MM.1S (cell line): ENCODE results near the gene SYNE2.

Source experiments
- DNase-seq: peaks from one replicate; pipeline ENCODE4 v3.0.0-alpha.2; 2015
- H2AFZ ChIP-seq: fragments of 300-600 bp; sonication (generic); 2 replicates; pipeline ENCODE4 v1.6.0; 2016; ENCODE audit warnings: antibody characterized with exemption, low read length
- H3F3A ChIP-seq: fragments of 300-600 bp; sonication (generic); 2 replicates; pipeline ENCODE4 v1.6.1; 2016; ENCODE audit warnings: mild to moderate bottlenecking, antibody characterized with exemption, low read length, moderate library complexity, mixed read lengths; ENCODE audit not compliant: insufficient read depth
- H3K27ac ChIP-seq: fragments of 300-600 bp; sonication (generic); 2 replicates; pipeline ENCODE4 v1.5.1; 2016; ENCODE audit warnings: mild to moderate bottlenecking, low read length
- H3K27me3 ChIP-seq: fragments of 300-600 bp; sonication (generic); replicated peaks from 2 replicates; pipeline ENCODE4 v1.6.0; 2016; ENCODE audit warnings: low read length; ENCODE audit not compliant: insufficient read depth
- H3K36me3 ChIP-seq: fragments of 300-600 bp; sonication (generic); replicated peaks from 2 replicates; pipeline ENCODE4 v1.6.1; 2016; ENCODE audit warnings: mild to moderate bottlenecking, low read length, mixed read lengths; ENCODE audit not compliant: insufficient read depth
- H3K4me1 ChIP-seq: fragments of 300-600 bp; sonication (generic); 2 replicates; pipeline ENCODE4 v1.6.1; 2016; ENCODE audit warnings: low read length, mixed read lengths
- H3K4me2 ChIP-seq: fragments of 300-600 bp; sonication (generic); 2 replicates; pipeline ENCODE4 v1.6.0; 2016; ENCODE audit warnings: low read depth, low read length
- H3K4me3 ChIP-seq: fragments of 300-600 bp; sonication (generic); 2 replicates; pipeline ENCODE4 v1.5.1; 2016; ENCODE audit warnings: low read length, mixed read lengths
- H3K79me2 ChIP-seq: fragments of 300-600 bp; sonication (generic); 2 replicates; pipeline ENCODE4 v1.6.1; 2016; ENCODE audit warnings: mixed run types, low read length, mixed read lengths
- H3K9ac ChIP-seq: fragments of 300-600 bp; sonication (generic); 2 replicates; pipeline ENCODE4 v1.6.1; 2016; ENCODE audit warnings: low read length, mixed read lengths
- H3K9me2 ChIP-seq: fragments of 300-600 bp; sonication (generic); replicated peaks from 2 replicates; pipeline ENCODE4 v1.6.1; 2016; ENCODE audit warnings: mild to moderate bottlenecking, low read length, mixed read lengths; ENCODE audit not compliant: insufficient read depth
- H3K9me3 ChIP-seq: fragments of 300-600 bp; sonication (generic); replicated peaks from 2 replicates; pipeline ENCODE4 v1.6.1; 2016; ENCODE audit warnings: mild to moderate bottlenecking, low read length, mixed read lengths; ENCODE audit not compliant: insufficient read depth
- H4K20me1 ChIP-seq: fragments of 300-600 bp; sonication (generic); 2 replicates; pipeline ENCODE4 v1.6.1; 2016; ENCODE audit warnings: mild to moderate bottlenecking, low read length, moderate library complexity, mixed read lengths; ENCODE audit not compliant: insufficient read depth
- EZH2 ChIP-seq: fragments of 300-600 bp; sonication (generic); optimal IDR thresholded peaks from 2 replicates; pipeline ENCODE3; 2017; ENCODE audit warnings: low read depth, mild to moderate bottlenecking, antibody characterized with exemption, low read length, mixed read lengths
- EZH2phosphoT487 ChIP-seq: fragments of 300-600 bp; sonication (generic); IDR thresholded peaks from 2 replicates; pipeline ENCODE4 v1.6.1; 2018; ENCODE audit warnings: antibody characterized with exemption, low read length
- TF ChIP-seq, protein P1 (sequence below): fragments of 300-600 bp; sonication (generic); IDR thresholded peaks from 2 replicates; pipeline ENCODE4 v1.5.1; 2016; ENCODE audit warnings: antibody characterized with exemption, low read length, mixed read lengths

The SYNE2 gene

DNA sequence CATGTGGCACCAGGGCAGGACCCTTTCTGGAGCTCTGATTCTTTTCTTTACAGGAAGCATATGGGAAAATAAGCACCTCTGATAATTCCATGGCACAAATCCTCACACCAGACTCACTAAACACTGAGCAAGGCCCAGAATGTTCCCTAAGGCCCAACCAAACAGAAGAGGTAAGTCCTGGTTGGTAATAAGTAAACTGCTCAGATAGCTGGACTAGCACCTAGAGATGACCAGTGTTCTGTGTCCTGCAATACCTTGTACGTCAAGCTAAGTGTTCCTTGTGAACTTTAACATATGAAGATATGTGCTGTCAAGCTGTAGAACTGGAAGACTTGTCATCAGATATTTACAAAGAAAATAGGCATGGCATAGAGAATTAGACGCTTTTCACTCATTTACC is 254.6 kb downstream of the SYNE2 start:
- no peaks in the 10 kb centered on the region for H3K4me1 ChIP-seq

DNA sequence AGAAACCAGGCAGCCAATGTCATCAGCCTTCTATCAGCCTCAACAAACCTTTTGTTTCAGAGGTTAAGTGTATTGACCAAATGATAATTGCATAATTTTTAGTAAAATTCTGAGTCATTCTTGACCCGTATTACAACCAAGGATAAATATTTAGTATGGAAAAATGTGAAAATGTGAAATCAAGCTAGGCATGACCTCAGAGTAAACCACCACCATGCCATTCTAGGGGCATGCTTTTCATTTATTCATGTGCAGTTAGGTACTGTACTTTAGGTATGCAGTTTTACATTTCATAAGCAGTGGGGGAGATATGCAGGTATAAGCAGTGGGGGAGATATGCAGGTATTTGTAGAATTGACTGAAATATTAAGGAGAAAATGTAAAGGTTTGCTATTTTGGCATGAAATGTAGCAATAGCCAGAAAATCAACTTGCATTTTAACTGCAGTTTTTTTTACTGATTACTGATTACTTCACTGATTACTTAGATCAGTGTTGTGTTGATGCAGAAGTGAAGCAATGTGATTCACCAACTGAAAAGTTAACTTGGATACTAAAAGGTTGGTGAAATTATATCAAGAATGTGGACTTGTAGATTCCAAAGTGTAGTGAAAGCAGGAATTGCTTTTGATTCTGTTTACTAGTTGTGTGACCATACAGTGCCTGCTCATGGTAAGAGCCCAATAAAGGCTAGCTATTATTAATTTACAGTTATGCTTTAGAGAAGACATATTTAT is 257.2 kb downstream of the SYNE2 start:
- no peak overlapping the region for H3K4me3 ChIP-seq
- H3K27ac ChIP-seq, result no peak overlapping the region
- H3K9ac ChIP-seq, result no peak overlapping the region
- no peaks in the 10 kb centered on the region for H4K20me1 ChIP-seq
- H3K9me3 ChIP-seq, result no peaks in the 10 kb centered on the region
- peaks cover 11% of the 10 kb centered on the region; the same call in 1 of the 2 replicates for H3K4me1 ChIP-seq
- H3F3A ChIP-seq, result peaks cover 5% of the 10 kb centered on the region
- no peak for TF ChIP-seq EZH2phosphoT487
- TF ChIP-seq, protein P1, sequence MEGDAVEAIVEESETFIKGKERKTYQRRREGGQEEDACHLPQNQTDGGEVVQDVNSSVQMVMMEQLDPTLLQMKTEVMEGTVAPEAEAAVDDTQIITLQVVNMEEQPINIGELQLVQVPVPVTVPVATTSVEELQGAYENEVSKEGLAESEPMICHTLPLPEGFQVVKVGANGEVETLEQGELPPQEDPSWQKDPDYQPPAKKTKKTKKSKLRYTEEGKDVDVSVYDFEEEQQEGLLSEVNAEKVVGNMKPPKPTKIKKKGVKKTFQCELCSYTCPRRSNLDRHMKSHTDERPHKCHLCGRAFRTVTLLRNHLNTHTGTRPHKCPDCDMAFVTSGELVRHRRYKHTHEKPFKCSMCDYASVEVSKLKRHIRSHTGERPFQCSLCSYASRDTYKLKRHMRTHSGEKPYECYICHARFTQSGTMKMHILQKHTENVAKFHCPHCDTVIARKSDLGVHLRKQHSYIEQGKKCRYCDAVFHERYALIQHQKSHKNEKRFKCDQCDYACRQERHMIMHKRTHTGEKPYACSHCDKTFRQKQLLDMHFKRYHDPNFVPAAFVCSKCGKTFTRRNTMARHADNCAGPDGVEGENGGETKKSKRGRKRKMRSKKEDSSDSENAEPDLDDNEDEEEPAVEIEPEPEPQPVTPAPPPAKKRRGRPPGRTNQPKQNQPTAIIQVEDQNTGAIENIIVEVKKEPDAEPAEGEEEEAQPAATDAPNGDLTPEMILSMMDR, result no peak
- no peak for TF ChIP-seq EZH2
- no peaks in the 10 kb centered on the region for H3K79me2 ChIP-seq
- no peak overlapping the region for H3K4me2 ChIP-seq
- DNase-seq, result no peak
- no peaks in the 10 kb centered on the region for H3K36me3 ChIP-seq
- H3K27me3 ChIP-seq, result no peaks in the 10 kb centered on the region
- no peaks in the 10 kb centered on the region for H3K9me2 ChIP-seq
- no peak overlapping the region for H2AFZ ChIP-seq

More for the DNA sequence above, 254.6 kb downstream of the SYNE2 start:
- Histone ChIP-seq H3K4me3 (no peak overlapping the region), H3K27me3 (no peaks in the 10 kb centered on the region), H3K36me3 (no peaks in the 10 kb centered on the region), H3K9me3 (no peaks in the 10 kb centered on the region), H3K9me2 (no peaks in the 10 kb centered on the region), H3K27ac (no peak overlapping the region), H3K4me2 (no peak overlapping the region), H3K9ac (no peak overlapping the region), H2AFZ (no peak overlapping the region), H3F3A (peaks cover 3% of the 10 kb centered on the region; the same call in 1 of the 2 replicates), H3K79me2 (no peaks in the 10 kb centered on the region), H4K20me1 (no peaks in the 10 kb centered on the region)
- no peak for DNase-seq
- TF ChIP-seq, protein P1, result no peak
- TF ChIP-seq EZH2, result no peak
- TF ChIP-seq EZH2phosphoT487, result no peak

DNA sequence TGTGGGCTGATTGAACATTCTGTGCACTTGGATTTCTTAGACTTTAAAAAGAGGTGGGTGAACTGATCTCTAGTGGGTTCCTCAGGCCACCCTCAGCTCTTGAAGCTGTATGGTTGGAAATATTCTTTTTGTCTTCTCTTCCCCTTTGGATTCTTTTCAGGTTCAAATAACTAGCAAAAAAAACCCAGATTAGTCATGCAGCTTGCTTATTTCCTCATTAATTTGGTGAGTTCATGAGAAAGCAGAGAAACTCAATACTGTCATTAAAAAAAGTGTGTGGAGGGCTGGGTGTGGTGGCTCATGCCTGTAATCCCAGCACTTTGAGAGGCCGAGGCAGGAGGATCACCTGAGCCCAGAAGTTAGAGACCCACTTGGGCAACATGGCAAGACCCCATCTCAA is 258.0 kb downstream of the SYNE2 start:
- Histone ChIP-seq H3K4me2 (no peak overlapping the region), H3K27ac (no peak overlapping the region)
- TF ChIP-seq EZH2phosphoT487, result no peak
- TF ChIP-seq EZH2, result no peak
- TF ChIP-seq, protein P1, result no peak

More for the DNA sequence above, 258.0 kb downstream of the SYNE2 start:
- no peaks in the 10 kb centered on the region for H3K27me3 ChIP-seq
- no peaks in the 10 kb centered on the region for H3K36me3 ChIP-seq
- H3K9me3 ChIP-seq, result no peaks in the 10 kb centered on the region
- peaks cover 5% of the 10 kb centered on the region for H3F3A ChIP-seq
- no peak overlapping the region for H3K4me3 ChIP-seq
- H3K4me1 ChIP-seq, result peaks cover 11% of the 10 kb centered on the region; the same call in 1 of the 2 replicates
- no peak for DNase-seq
- H3K9ac ChIP-seq, result no peak overlapping the region
- no peaks in the 10 kb centered on the region for H3K9me2 ChIP-seq
- no peaks in the 10 kb centered on the region for H3K79me2 ChIP-seq
- no peak overlapping the region for H2AFZ ChIP-seq
- no peaks in the 10 kb centered on the region for H4K20me1 ChIP-seq
